H1 (cell line): ENCODE measurements around the gene CERT1. TPM values are rescaled to one million over a fixed set of nuclear protein-coding genes. Genes with fewer than 3 reads are reported as not detected.

Experiments used
- BRCA1 ChIP-seq: IDR thresholded peaks from 2 replicates; pipeline ENCODE4 v1.6.1; 2012; ENCODE audit warnings: low read depth, low read length, improper control_type of control experiment
- CBX8 ChIP-seq: fragments of 300-800, 300-1000 bp; sonication (generic); IDR thresholded peaks from 2 replicates; pipeline ENCODE4 v1.7.1; 2016; ENCODE audit warnings: low read depth, low read length, borderline replicate concordance
- CEBPB ChIP-seq: IDR thresholded peaks from 2 replicates; pipeline ENCODE4 v1.6.1; 2012; ENCODE audit warnings: low read depth, low read length
- CHD1 ChIP-seq: IDR thresholded peaks from 2 replicates; pipeline ENCODE4 v1.6.1; 2012; ENCODE audit warnings: low read depth, low read length, improper control_type of control experiment
- CREB1 ChIP-seq: IDR thresholded peaks from 2 replicates; pipeline ENCODE4 v1.6.1; 2012; ENCODE audit warnings: inconsistent platforms
- EP300 ChIP-seq, 2 experiments: IDR thresholded peaks; 1 replicate in 1 of 2; 2 replicates in 1 of 2; pipeline ENCODE4 v1.6.1; 2011 to 2012; ENCODE audit warnings: low read depth in 2 of 2, low read length in 2 of 2, mild to moderate bottlenecking in 2 of 2, borderline replicate concordance in 1 of 2, inconsistent platforms in 1 of 2, moderate library complexity in 1 of 2
- EZH2 ChIP-seq: fragments of 200-600 bp; sonication (generic); IDR thresholded peaks from 2 replicates; pipeline ENCODE4 v1.7.1; 2012; ENCODE audit warnings: low read depth, mild to moderate bottlenecking, moderate library complexity, low read length, inconsistent platforms; ENCODE audit not compliant: severe bottlenecking
- GABPA ChIP-seq: IDR thresholded peaks from 2 replicates; pipeline ENCODE4 v1.6.1; 2011; ENCODE audit warnings: mild to moderate bottlenecking, low read length, moderate library complexity, borderline replicate concordance; ENCODE audit not compliant: insufficient read depth
- JUND ChIP-seq: IDR thresholded peaks from 2 replicates; pipeline ENCODE4 v1.6.1; 2011; ENCODE audit warnings: mild to moderate bottlenecking, improper control_type of control experiment, low read length
- KDM4A ChIP-seq: IDR thresholded peaks from one replicate; pipeline ENCODE4 v1.7.1; 2012; ENCODE audit warnings: low read depth, mild to moderate bottlenecking, moderate library complexity, low read length, inconsistent platforms; ENCODE audit not compliant: severe bottlenecking
- POLR2AphosphoS5 ChIP-seq: IDR thresholded peaks from 2 replicates; pipeline ENCODE4 v1.6.1; 2011; ENCODE audit warnings: low read depth, low read length
- RNF2 ChIP-seq: fragments of 200-900, 300-1000 bp; sonication (generic); IDR thresholded peaks from 2 replicates; pipeline ENCODE4 v1.7.1; 2016; ENCODE audit warnings: borderline replicate concordance, low read depth, mild to moderate bottlenecking, antibody characterized with exemption, low read length; ENCODE audit not compliant: poor library complexity, severe bottlenecking; ENCODE audit errors: missing control alignments
- RXRA ChIP-seq: IDR thresholded peaks from 2 replicates; pipeline ENCODE4 v1.6.1; 2011; ENCODE audit warnings: low read depth, mild to moderate bottlenecking, low read length, moderate library complexity; ENCODE audit not compliant: insufficient read depth
- SAP30 ChIP-seq: fragments of 300-600 bp; sonication (generic); IDR thresholded peaks from 2 replicates; pipeline ENCODE4 v1.7.1; 2012; ENCODE audit warnings: low read length, moderate library complexity, mild to moderate bottlenecking, inconsistent platforms; ENCODE audit not compliant: insufficient read depth, insufficient replicate concordance
- SP4 ChIP-seq: IDR thresholded peaks from 2 replicates; pipeline ENCODE4 v1.6.1; 2012; ENCODE audit warnings: low read length, inconsistent platforms
- SUZ12 ChIP-seq: fragments of 200-600 bp; sonication (generic); IDR thresholded peaks from 2 replicates; pipeline ENCODE4 v1.6.1; 2012; ENCODE audit warnings: mild to moderate bottlenecking, inconsistent platforms, low read length, moderate library complexity, mixed read lengths
- TAF1 ChIP-seq: IDR thresholded peaks from 2 replicates; pipeline ENCODE4 v1.6.1; 2011; ENCODE audit warnings: mild to moderate bottlenecking, low read depth, low read length
- TEAD4 ChIP-seq: IDR thresholded peaks from 2 replicates; pipeline ENCODE4 v1.6.1; 2012; ENCODE audit warnings: low read depth, low read length, inconsistent platforms, mixed read lengths
- polyA plus RNA-seq, 7 experiments: library from polyadenylated mRNA; depleted of rRNA in 3 of 7; stranded (reverse) in 5 of 7; unstranded in 2 of 7; fragments of >200 nt in 5 of 7; fragments of 200-250 nt in 2 of 7; gene quantifications; 1 replicate in 5 of 7; 2 replicates in 1 of 7; 4 replicates in 1 of 7; pipeline versions ENCODE4 v1.2.1 to v1.2.3, GENCODE V29; 2011 to 2013; ENCODE audit warnings: missing spikeins in 2 of 7, mixed read lengths in 2 of 7
- total RNA-seq: library from RNA; stranded (reverse); fragmentation: NEBNext Ultra II Directional; extraction: Animal tissue kit (Norgen Biotek cat#: 25700); gene quantifications from 2 replicates; pipeline ENCODE4 v1.2.1, GENCODE V29; 2021
- TF ChIP-seq, protein P1 (sequence below), 3 experiments: IDR thresholded peaks; 1 replicate in 2 of 3; 2 replicates in 1 of 3; pipeline versions ENCODE4 v1.5.1 to v1.6.1; 2011; ENCODE audit warnings: low read length in 3 of 3, mild to moderate bottlenecking in 3 of 3, inconsistent platforms in 2 of 3, low read depth in 1 of 3, moderate library complexity in 1 of 3; ENCODE audit not compliant: insufficient read depth in 1 of 3; ENCODE audit errors: control extremely low read depth in 1 of 3
- TF ChIP-seq, protein P2 (sequence below): IDR thresholded peaks from 2 replicates; pipeline ENCODE4 v1.6.1; 2012; ENCODE audit warnings: inconsistent platforms

The CERT1 gene
- total and polyA plus RNA-seq, 2 of the 8 experiments (the other 6 are each of a cell fraction or from before 2014, with no cell fraction given): 7.8 to 55.3 TPM

DNA sequence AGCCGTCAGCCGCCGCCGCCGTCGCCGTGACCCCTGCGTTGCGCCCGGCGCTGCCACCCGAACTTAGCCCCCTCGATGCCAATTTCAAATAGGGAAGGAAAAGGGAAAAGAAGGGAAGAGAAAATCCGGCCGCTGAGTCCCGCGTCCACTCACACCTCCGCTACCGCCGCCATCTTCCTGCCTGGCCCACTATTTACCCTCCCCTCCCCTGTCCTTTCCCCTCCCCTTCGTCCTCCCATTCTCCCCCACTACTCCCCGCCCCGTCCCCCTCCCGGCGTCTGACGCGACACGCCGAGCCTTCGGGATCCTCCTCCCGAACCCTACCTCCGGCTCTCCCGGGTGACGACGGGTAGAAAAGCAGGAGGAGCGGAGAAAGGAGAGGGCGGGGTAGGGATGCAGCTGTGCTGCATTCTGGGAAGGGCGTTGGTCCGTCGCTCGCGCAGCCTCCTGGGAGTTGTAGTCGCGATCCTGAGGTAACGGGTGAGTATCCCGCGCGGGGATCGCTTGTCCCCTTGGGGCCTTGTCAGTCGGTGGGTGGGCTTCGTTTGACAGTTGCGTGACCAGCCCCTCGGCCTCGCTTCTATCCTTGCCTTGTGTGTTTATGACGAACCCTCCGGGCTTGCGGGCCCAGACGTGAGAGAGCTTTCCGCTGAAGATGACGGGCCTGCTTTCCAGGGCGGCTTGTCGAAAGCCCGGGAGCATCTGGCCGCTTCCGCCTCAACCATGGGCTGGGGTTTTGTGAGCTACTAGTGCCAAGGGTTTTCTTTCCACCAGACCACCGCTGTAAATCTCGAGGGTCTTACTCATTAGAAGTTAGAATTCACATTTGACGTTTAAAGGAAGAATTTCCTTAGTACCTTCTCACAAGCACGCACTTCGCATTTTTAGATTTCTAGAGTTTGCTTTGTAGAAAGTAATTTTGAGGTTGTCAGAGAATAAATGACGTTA, at the start of gene CERT1, which contains the start of gene POLK (continued):
- TF ChIP-seq CBX8 (no peak), RXRA (no peak), EP300 (IDR thresholded peaks at IDR 0.05; ENCODE audit: borderline replicate concordance in 1 of 2, low read depth in 2 of 2, low read length in 2 of 2) (no peak), POLR2AphosphoS5 (peak; percentile 80), RNF2 (no peak), CHD1 (no peak), SAP30 (peak; percentile 92), CEBPB (no peak), CREB1 (peak; percentile 84), SUZ12 (no peak), BRCA1 (no peak), TAF1 (peak; percentile 84), SP4 (no peak), JUND (0 out of 2 replicates have a peak, but pooled peaks have one; percentile 2), KDM4A (peak; percentile 89), TEAD4 (no peak), EZH2 (no peak), GABPA (no peak)
- TF ChIP-seq, protein P1, sequence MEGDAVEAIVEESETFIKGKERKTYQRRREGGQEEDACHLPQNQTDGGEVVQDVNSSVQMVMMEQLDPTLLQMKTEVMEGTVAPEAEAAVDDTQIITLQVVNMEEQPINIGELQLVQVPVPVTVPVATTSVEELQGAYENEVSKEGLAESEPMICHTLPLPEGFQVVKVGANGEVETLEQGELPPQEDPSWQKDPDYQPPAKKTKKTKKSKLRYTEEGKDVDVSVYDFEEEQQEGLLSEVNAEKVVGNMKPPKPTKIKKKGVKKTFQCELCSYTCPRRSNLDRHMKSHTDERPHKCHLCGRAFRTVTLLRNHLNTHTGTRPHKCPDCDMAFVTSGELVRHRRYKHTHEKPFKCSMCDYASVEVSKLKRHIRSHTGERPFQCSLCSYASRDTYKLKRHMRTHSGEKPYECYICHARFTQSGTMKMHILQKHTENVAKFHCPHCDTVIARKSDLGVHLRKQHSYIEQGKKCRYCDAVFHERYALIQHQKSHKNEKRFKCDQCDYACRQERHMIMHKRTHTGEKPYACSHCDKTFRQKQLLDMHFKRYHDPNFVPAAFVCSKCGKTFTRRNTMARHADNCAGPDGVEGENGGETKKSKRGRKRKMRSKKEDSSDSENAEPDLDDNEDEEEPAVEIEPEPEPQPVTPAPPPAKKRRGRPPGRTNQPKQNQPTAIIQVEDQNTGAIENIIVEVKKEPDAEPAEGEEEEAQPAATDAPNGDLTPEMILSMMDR (IDR thresholded peaks at IDR 0.05; ENCODE audit: control extremely low read depth in 1 of 3, insufficient read depth in 1 of 3, low read depth in 1 of 3, low read length in 3 of 3): no peak
- TF ChIP-seq, protein P2, sequence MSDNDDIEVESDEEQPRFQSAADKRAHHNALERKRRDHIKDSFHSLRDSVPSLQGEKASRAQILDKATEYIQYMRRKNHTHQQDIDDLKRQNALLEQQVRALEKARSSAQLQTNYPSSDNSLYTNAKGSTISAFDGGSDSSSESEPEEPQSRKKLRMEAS: no peak
